ENCODE data around the gene CDKL1.
"Not testable (repeated sequence)": the region's sequence is repeated elsewhere in the genome, so short reads cannot be mapped to it uniquely, and the experiment has no call there.

CDKL1 gene

GRCh38 chr14:50333014-50333509, 63.6 kb downstream of the CDKL1 start:
- DNase-seq, result no peak
- no peak for ATAC-seq

- ATAC-seq (no peak), DNase-seq (no peak)
Measured at GRCh38 chr14:50331596-50331995, 65.1 kb downstream of the CDKL1 start.

DNA sequence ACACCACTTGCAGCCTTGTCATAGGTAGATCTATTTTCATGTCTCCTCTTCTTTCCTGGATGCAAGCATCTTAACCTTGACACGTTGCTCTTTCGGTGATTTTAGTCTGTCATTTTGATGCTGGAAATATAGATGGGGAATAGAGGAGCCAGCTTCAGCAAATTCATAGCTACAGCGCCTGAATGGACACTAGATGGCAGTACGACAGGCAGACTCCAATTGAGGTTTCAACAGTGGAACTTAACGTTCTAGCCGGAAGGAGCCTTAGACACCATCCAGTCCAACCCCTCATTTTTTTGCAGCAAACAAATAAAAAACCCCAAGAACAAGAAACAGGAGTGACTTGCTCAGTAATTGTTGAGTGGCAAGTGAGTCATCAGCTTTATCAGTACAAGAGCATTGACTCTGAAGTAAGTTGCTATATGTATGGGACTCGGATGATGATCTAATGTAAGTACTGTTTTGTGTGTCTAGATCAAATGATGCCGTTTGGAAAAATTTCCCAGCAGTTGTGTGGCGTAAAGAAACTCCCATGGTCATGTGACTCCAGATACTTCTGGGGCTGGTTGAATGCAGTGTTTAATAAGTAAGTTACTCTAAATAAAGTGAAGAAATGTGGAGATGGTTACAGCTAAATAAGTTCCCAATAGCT, 75.5 kb downstream of the CDKL1 start:
- ATAC-seq (peak; percentile 98), DNase-seq (peak; percentile 59)

DNA sequence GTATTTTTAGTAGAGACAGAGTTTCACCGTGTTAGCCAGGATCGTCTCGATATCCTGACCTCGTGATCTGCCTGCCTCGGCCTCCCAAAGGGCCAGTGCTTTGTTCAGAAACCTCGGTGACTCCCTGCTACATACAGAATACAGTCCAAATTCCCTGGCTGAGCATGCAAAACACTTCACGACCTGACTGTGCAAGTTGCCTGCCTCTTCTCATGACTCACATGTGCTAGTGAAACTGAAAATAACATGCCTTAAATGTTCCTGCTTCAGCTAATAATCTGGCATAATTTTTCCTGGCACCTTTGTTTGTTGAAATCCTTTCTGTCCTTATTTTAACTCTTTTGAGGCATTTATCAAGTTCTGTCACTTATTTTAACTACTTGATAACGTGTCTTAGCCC, 76.4 kb downstream of the CDKL1 start:
- DNase-seq (peak; percentile 19), ATAC-seq (no peak)

- no peak for ATAC-seq
- no peak for DNase-seq
Measured at GRCh38 chr14:50319721-50320120, 77.0 kb downstream of the CDKL1 start.

DNA sequence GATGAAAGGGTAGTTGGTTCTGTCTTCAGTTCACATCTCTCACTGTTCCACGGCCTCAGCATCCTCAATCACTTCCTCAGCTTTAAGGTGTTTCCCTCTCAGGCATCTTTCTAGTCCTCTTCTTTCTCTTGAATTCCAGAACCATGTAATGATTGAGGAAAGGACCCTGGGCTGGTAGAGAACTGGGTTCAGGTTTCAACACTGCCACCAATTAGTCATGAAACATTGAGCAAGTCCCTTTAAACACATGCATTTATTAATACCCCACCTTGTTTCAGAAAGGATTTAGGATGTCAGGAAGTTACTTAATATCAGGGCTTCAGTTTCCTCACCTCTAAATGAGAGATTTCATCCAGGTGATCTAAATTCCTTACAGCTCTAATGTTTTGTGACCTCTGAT, 77.4 kb downstream of the CDKL1 start:
- no peak for ATAC-seq
- no peak for DNase-seq

DNA sequence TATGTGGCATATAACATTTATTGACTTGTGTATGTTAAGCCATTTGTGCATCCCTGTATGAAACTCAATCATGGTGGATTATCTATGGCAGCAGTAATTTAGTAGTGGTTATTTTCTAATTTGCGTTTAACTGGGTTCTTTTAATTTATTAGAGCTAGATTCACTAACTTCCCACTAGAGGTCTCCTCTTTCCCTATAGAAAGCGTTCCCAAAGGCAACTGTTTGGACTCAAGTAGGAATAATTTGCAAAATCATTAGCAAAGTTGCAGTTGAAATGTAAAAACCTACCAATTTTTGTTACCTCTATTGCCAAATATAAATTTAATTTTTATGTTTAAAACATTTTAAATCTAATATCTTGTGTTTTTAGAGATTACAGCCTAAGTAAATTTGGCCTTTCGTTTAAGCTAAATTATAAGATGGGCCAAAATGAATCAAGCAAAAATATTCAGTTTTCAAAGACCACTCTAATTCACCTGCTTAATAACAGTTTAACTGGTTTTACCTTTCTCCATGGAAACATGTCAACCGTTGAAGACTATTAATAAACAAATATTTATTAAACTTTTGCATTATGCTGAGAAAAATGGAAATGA, 78.6 kb downstream of the CDKL1 start:
- ATAC-seq (no peak), DNase-seq (no peak)

DNA sequence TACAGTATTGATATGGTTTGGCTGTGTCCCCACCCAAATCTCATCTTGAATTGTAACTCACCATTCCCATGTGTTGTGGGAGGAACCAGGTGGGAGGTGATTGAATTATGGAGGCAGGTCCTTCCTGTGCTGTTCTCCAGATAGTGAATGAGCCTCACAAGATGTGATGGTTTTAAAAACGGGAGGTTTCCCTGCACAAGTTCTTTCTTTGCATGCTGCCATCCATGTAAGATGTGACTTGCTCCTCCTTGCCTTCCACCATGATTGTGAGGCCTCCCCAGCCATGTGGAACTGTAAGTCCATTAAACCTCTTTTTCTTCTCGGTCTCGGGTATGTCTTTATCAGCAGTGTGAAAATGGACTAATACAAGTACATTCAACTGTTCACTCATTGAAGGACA, 82.6 kb downstream of the CDKL1 start:
- ATAC-seq, DNase-seq: not testable (repeated sequence)

DNA sequence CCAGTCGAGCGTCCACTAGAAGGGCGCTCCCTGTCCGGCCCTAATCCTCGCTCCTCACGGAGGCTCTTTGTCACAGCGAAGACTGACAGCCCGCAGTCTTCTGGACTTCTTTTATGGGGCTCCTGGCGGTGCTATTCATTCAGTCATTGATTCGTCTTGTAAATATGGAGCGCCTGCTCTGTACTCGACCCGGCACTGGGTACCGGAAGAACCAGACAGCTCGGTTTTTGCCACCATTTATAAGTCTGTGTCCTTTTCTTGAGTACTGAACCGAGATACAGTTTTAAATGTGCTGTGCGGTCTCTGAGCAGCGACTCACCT, 84.0 kb downstream of the CDKL1 start:
- ATAC-seq, result peak; percentile 30
- DNase-seq, result no peak

- ATAC-seq, result peak; percentile 97
- DNase-seq, result peak; percentile 92
Measured at GRCh38 chr14:50311972-50312733, 84.5 kb downstream of the CDKL1 start, which contains the start of the genes DMAC2L and L2HGDH. TSS of gene DMAC2L (plus strand) at chr14:50312324. CDS start at chr14:50321488, 9,164 bp downstream. TSS of gene L2HGDH (minus strand) at chr14:50312229. CDS start at chr14:50312150, 79 bp downstream.

GRCh38 chr14:50311337-50311971, 85.2 kb downstream of the CDKL1 start:
- DNase-seq (no peak), ATAC-seq (no peak)

DNA sequence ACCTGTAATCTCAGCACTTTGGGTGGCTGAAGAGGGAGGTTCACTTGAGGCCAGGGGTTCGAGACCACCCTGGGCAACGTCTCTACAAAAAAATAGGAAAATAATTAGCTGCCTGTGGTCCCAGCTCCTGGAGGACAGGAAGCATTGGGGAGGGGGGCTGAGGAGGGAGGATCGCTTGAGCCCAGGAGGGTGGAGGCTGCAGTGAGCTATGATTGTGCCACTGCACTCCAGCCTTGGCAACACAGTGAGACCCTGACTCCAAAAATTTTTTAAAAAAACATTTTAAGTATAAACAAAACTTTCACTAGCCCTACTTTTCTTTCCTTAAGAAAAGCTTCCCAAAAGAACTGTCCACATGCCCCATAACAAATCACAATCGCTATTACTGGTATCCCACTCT, 86.2 kb downstream of the CDKL1 start:
- no peak for DNase-seq
- ATAC-seq, result no peak

GRCh38 chr14:50308363-50308915, 88.2 kb downstream of the CDKL1 start:
- DNase-seq, result no peak
- ATAC-seq, result no peak

DNA sequence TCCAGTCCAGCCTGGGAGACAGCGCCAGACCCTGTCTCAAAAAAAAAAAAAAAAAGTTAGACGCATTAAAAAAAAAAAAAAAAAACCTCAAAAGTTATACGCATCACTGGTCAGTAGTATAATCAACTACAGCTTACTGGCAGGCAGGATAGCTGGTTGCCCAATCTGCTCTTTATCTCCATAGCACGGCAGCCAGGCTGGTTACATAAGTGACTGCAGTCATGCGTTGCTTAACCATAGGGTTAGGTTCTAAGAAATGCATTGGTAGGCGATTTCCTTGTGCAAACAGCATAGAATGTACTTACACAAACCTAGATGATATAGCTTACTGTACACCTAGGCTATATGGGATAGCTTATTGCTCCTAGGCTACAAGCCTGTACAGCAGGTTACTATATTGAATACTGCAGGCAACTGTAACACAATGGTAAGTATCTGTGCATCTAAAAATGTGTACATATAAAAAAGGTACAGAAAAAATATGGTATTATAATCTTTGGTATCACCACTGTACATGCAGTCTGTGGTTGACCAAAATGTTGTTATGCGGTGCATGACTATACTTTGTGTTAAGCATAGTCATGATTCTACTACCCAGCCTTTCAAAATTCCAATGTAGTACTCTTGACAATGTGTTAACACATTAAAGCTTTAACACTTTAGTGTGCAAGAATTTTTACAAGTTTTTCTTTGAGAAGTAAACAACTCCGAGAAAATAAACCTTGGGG, 92.8 kb downstream of the CDKL1 start:
- DNase-seq (no peak), ATAC-seq (no peak)

GRCh38 chr14:50301914-50302313, 94.8 kb downstream of the CDKL1 start:
- no peak for ATAC-seq
- DNase-seq, result no peak

DNA sequence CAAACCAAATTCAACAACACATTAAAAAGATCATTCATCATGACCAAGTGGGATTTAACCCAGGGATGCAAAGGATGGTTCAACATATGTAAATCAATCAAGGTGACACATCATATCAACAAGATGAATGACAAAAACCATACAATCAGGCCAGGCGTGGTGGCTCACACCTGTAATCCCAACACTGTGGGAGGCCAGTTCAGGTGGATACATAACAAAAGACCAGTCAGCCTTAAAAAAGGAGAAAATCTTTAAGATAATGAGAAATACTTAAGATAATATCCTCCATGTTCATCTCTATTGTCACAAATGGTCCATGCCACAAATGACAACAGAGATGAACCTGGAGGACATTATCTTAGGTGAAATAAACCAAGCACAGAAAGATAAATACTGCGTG, 97.1 kb downstream of the CDKL1 start:
- no peak for DNase-seq
- no peak for ATAC-seq

DNA sequence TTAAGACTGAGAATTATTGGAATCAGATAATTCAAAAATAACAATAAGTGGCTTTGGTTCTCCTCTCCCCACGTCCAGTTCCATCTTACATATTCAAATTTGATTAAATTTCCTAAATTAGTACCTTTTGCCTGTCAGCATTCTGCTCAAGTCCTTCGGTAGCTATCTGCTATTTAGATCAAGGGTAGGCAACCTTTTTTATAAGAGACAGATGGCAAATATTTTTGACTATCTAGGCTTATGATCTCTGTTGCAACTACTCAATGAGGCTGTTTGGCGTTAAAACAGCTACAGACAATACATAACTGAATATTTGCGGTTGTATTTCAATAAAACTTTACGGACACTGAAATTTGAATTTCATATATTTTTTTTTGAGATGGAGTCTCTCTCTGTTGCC, 106.4 kb downstream of the CDKL1 start:
- DNase-seq, result no peak
- ATAC-seq, result no peak

DNA sequence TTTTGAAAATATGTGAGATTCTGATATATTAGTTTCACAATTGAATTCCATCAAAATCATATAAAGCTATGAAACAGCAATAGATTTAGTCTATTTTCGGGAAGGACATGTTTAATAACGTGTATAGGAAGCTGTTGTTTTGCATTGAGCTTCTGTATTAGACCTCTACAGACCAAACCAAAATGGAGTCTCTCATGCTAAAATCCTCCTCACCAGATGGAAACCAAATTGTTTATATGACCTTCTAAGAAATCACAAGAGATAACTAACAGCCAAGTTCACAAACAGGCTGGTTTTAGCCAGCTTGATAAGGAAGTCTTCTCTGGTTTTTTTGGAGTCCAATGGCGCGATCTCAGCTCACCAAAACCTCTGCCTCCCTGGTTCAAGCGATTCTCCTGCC, 108.5 kb downstream of the CDKL1 start:
- ATAC-seq, result no peak
- no peak for DNase-seq

DNA sequence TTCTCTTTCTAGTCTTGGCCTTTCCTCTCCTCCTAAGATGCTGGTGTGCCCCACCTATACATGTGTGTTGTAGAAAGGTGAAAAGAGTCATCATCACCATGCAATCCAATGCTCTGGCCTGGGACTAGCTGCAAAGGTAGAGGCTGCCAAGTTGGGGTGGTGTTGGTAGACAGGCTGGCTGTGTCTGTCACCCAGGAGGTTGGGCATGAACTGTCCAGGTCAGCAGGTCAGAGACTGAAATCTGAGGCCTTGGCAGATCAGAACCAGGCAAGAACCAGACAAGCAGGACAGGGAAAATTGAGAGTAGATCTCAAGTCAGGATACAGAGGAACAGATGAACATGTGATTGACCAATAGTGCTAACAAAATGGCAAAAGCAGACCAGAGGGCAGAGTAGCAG, 110.8 kb downstream of the CDKL1 start:
- DNase-seq (no peak), ATAC-seq (no peak)

Data from stimulated activated naive CD8-positive, alpha-beta T cell treated with anti-CD3 and anti-CD28 coated beads, Interleukin-15, Interleukin-2, amounts not matched to agents 100 U/mL and 50 U/mL, for 24 hours (primary cell).